ENCODE results near the gene PDE1C.
A peak's percentile ranks its signal among the peaks of the same experiment; 100 is the strongest.

PDE1C gene

DNA sequence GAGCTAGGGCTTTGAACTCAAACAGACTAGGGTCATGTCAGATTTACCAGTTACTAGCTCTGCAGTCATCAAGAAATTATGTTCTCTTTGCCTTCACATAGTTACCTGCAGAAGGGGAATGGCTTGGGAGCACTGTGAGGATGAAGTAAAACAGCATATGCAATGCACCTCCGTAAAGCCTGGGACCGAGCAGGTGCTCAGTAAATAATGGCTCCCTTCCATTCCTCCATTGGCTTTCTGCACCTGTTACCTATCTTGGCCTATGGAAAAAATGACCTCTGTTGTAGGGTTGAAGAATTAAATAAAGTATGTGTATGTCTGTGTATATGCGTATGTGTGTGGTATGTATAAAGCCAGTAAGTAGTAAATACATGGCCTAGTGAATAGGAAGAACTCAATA lies 78.8 kb downstream of the PDE1C start:
- no peak for DNase-seq (ENCODE audit: low read depth)

DNA sequence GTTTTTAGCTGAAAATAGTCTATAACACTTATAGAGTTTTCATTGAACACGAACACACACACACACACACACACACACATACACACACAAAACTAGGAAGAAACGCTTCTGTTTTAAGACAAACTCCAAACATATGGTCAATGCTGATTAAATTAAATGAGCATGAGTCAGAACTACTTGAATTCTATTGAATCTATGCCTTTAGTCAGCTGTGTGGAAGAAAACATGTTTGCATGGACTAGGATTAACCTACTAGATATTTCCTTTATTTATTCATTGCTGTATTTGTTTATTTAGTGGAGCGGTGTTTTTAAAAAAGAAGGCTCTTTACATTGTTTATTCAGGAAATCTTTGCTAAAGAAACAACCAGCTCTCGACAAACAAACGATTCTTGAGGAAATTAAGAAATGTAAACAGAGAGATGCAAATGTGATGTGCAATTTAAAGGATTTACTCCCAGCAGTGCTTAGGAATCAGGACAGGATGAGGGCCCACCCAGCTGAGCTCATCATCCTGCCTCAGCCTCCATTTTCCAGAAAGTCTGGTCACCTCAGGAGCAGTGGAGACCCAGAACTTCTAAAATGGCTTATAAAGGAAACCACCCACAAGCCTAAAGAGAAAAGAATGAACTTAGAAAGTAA lies 83.2 kb downstream of the PDE1C start:
- no peak for DNase-seq (ENCODE audit: low read depth)

DNA sequence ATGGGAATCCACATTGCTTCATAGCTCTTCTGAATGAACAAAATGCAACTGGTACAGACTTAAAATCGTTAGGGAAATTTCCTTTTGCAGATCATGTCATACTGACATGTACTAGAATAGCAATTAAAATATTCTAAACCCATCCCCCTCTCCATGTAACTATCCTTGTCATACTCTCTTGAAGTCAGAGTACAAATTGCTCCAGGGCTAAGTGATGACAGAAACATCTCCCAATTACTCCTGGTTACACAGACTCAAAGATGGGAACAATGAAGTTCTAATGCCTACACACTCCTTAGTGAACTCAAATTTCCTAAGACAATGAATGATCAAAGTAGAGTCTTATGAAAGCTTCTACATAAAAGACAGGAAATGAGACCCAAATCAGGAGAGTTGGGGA lies 87.2 kb downstream of the PDE1C start:
- DNase-seq (ENCODE audit: low read depth), result no peak

GRCh38 chr7:31981874-31982390 lies 88.3 kb downstream of the PDE1C start:
- no peak for DNase-seq (ENCODE audit: low read depth)

DNA sequence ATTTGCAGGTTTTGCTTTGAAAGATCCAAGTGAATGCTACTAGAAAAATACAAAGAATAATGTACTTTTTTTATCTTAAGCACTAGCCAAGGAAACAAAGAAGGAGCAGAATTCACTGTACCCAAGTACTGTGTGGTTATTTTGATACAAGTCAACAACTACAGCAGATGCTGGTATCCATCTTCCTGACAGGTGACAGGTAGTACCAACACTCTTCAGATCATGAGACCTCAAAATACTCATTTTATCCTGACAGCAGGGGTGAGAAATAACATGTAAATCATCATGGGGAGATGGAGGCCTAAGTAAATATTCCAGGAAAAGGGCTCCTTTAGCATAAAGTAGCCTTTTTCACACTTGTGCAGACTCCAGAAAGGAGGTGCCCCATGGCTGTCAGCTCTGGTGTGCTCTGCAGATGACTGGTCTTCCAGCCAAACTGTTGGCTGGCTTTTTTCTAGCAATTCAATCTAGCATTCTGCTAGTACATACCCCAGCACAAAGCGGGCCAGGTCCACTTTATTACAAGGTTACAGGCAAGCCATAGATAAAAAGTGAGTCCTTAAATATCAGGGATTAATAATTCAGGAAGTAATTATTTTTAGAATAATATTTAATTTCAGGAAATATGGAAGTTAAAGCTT lies 90.4 kb downstream of the PDE1C start:
- no peak for DNase-seq (ENCODE audit: low read depth)

- DNase-seq (ENCODE audit: low read depth), result no peak
Observed at GRCh38 chr7:31975546-31975945, 94.7 kb downstream of the PDE1C start.

GRCh38 chr7:31974351-31974750 lies 95.9 kb downstream of the PDE1C start:
- no peak for DNase-seq (ENCODE audit: low read depth)

- DNase-seq (ENCODE audit: low read depth), result no peak
Observed at GRCh38 chr7:31971049-31971667, 99.0 kb downstream of the PDE1C start.

GRCh38 chr7:31970501-31970900 lies 99.7 kb downstream of the PDE1C start:
- DNase-seq (ENCODE audit: low read depth), result no peak

DNA sequence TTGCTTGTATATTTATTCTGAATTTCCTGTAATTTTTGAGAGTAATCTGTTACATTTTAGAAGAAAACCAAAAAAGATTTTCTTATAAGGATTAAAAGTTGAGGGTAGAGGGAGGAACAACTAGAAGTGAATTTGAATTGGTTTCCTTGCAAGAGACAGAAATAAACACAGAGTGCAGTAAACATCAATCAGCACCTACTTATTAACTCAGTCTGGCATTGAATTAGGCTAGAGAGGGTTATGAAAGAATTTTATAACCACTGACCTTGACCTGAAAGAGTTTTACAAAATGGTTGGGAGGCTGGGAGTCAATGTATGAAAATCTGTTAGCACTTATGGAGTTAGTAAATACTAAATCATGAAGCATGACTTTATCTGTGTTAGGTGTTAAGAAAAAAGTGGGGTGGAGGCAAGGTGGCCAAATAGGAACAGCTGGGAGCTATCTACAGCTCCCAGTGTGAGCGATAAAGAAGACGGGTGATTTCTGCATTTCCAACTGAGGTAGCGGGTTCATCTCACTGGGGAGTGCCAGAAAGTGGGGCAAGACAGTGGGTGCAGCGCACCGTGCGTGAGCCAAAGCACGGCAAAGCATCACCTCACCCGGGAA lies 106.5 kb downstream of the PDE1C start:
- no peak for DNase-seq (ENCODE audit: low read depth)

DNA sequence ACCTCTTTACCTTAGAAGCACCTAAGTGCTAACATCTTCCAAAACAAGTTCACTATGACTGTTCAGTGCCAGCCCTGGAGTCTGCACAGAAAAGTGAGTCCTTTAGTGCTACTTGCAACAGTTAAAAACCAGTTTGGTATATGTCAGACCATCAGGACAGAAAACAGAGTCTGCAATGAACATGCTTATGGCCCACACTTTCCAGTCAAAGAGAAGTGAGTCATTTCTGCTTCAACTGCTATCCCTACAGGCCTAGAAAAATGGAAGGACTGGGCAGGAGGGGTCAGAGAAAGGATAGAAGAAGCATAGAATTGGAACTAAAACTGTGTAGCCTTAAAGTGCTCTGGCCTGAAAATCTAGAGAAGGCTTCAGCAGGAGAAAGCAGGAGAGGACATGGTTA lies 108.0 kb downstream of the PDE1C start:
- no peak for DNase-seq (ENCODE audit: low read depth)

- peak; percentile 69 for DNase-seq (ENCODE audit: low read depth)
Observed at GRCh38 chr7:31958226-31958625, 112.0 kb downstream of the PDE1C start.

- DNase-seq (ENCODE audit: low read depth), result no peak
Observed at GRCh38 chr7:31957756-31958155, 112.5 kb downstream of the PDE1C start.

DNA sequence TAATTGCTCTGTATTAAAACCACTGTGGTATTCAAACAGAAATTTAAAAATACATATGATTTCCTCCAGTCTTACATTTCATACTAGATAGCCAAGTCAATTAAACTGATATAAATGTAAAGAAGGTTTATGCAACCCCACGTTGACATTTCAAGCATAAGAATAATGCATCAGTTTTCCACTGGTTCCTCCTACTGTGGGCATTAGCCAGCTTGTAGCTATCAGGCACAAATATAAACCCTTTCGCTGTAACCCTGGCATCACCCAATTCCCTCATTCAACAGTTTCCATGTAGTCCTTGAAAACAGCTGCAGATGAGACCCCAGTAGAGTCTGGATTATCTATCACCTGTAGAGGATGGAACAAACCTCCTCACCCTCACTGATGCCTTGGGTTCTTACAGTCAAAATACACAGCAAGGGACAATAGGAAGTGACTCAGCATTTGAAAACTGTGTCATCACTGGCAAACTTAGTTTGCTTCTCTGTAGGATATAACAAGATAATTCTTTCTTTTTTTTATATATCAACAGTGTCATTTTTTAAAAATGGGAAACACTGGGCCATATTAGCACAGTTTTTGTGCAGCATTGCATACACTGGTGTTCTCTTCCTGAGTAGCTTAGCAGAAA lies 113.0 kb downstream of the PDE1C start:
- no peak for DNase-seq (ENCODE audit: low read depth)

- no peak for DNase-seq (ENCODE audit: low read depth)
Observed at GRCh38 chr7:31955641-31956040, 114.6 kb downstream of the PDE1C start.

GRCh38 chr7:31955021-31955420 lies 115.2 kb downstream of the PDE1C start:
- DNase-seq (ENCODE audit: low read depth), result no peak

- DNase-seq (ENCODE audit: low read depth), result no peak
Observed at GRCh38 chr7:31954500-31954899, 115.7 kb downstream of the PDE1C start.

GRCh38 chr7:31953432-31953831 lies 116.8 kb downstream of the PDE1C start:
- DNase-seq (ENCODE audit: low read depth), result no peak

GRCh38 chr7:31950091-31950755 lies 120.0 kb downstream of the PDE1C start:
- no peak for DNase-seq (ENCODE audit: low read depth)

GRCh38 chr7:31948029-31948428 lies 122.2 kb downstream of the PDE1C start:
- peak; percentile 96 for DNase-seq (ENCODE audit: low read depth)

GRCh38 chr7:31940167-31940566 lies 130.0 kb downstream of the PDE1C start:
- no peak for DNase-seq (ENCODE audit: low read depth)

GRCh38 chr7:31939076-31939475 lies 131.1 kb downstream of the PDE1C start:
- no peak for DNase-seq (ENCODE audit: low read depth)
